CD4-positive, alpha-beta T cell treated with Interleukin-4 for 4 hours (primary cell): ENCODE measurements around the gene S100A3.
"Not testable (repeated sequence)": the region's sequence is repeated elsewhere in the genome, so short reads cannot be mapped to it uniquely, and the experiment has no call there.

Experiments used
- DNase-seq: peaks from one replicate; pipeline ENCODE4 v3.0.0-alpha.2; 2020

The S100A3 gene

DNA sequence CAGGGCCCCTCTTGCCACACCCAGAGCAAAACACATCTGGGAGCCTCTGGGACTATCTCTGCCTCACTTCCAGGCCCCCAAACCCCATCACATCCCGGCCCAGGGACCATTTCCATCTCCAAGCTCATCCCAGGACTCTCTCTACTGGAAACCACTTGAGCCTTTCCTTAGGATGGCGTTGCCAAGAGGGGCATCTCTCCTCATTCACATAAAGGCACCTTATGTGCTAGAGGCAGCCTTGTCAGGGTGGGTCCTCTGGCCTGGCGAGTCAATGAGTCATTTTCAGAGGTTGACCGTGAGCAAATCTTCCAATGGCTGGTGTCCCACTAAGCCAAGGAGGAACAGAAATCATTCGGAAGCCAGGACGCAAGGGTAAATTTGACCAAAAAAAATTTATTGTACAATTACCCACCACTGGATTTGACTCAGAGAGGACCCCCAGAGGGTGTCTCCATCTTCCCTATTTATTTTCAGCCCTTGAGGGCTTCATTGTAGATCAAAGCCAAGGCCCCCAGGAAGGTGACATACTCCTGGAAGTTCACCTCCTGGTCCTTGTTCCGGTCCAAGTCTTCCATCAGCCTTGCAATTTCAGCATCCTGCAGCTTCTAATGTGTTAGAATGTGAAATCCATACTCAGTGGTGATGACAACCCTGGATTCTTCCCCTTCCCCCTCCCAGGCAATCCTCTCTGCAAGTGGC, 14.7 kb downstream of the S100A3 start:
- DNase-seq, result no peak

DNA sequence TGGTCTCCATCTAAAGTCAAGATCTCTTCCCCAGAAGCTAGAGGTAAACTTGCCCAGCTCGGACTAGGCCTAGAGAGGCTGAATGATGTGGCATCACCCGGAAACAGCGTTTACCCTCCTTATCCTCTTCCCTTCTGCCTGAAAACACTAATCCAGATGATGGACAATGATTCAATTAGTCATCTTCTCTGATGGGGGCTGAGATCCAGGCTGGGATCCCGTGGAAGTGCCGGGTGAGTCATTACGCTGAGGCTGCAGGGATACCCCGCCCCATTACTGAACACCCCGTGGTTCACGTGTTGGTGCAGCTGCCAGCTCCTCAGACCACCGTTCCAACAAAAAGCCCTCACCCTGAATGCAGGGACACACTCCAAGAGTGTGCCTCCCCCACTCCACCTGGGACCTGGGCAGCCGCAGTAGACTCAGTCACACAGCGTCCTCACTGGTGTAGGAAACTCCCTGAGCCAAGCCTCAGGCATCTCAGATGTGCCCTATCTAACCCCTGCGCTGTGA, 15.3 kb downstream of the S100A3 start:
- DNase-seq, result peak; percentile 27

DNA sequence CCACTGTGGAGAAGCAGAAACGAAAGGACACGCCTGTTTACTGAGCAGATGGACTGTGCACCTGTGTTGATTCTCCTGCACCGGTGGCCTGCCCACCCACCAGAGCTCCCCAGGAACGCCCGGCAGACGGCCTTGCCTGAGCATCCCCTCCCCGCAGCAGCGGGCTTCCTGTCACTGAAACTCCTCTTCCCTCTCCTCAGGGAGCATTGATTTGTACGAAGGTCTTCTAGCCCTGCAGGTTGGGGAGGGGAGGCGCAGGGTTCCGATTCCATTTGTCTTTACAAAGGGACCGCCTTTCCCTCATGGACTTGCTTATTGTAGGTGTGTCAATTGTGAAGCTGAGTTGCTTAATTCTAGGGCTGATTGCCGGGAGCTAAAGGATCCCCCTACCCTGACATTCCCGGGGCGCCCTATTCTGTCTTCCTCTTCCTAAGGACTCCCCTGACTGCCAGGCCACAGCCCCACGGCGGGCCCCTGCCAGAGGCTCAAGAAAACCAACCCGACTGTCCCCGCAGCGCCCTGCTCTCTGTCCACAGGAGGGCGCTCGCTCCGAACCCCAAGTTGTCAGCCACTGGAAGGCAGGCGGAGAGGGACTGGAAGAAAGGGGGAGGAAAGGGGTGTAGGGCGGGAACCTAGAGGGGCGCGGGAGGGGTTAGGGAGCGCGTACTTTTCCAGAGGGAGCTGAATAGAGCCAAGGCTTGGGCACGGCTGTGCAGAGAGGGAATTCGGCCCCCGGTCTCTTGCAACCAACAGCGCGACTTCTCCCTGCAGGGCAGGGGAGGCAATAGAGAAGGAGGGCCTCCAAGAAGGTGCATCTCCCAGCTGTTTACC, 16.1 kb downstream of the S100A3 start:
- peak; percentile 73 for DNase-seq

DNA sequence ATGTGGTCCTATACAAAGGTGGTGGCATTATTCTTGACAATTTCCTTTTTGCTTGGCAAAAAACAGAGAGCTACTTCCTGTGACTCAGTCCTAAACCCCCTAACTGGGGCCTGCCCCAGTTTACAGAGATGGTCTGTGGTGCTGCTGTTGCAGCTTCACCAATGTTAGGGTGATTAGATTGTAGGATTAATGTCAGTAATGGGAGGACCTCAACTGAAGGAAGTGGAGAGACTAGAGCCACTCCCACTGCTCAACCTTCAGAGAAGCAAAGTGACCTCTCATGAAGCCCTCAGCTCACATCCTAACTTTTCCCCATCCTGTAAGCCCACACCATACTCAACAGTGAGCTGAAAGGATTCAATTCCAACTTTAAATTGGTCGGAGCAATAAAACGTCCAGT, 16.9 kb downstream of the S100A3 start:
- DNase-seq, result peak; percentile 83

DNA sequence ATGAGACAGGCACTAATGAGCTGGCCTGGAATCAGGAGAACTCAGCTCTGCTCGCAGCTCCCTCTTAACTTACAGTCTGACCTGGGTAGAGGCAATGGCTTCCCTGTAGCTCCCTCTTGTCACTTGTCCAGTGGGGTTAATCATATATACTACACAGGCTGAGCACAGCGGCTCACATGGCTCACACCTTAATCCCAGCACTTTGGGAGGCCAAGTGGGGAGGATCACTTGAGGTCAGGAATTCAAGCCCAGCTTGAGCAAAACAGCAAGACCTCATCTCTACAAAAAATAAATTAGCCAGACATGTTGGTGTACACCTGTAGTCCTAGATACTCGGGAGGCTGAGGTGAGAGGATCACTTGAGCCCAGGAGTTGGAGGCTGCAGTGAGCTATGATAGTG, 17.4 kb downstream of the S100A3 start:
- DNase-seq, result no peak

DNA sequence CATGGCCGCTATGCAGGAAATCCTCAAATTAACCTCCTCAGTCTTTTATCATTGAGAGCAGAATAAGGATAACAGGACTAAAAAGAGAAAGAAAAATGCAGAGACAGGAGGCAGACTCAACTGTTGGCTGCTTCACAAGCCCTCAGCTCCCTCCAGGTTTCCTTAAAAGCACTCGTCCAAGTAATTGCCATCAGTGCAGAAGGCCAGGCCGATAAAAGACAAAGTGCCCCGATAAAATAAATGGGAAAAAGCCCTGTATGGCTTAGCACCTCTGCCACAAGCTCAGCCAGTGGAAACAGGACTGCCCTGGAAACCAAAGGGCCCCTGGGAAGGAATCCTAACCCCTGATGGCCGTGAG, 21.4 kb downstream of the S100A3 start:
- no peak for DNase-seq

DNA sequence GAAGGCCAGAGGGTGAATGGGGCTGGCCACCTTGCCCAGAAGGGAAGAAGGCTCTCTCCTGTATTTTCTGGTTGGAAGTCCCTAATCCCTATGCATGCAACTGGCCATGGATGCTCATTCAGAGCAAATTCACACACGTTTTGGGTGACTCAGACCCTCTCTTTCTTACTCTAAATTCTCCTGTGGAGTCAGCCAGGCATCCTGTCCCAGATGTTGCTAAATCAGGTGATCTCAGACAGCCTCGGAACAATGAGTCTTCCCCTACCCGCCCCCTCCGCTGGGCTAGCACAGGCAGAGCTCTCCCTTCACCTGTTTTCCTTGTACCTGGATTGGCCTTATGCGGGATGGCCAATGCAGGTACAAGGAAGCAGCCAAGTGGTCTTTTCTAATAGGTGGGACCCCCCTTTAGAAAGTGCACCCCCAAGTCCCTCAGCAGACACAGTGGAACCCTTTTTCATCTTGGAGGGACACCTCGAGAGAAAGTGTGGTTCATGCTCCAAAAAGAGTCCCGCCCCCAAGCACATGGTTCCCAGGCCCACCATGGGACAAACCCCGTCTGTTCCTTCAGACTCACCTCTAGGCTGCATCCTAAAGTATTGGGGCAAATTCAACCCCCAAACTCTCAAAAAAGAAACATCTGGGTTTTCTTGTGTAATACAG, 21.9 kb downstream of the S100A3 start:
- DNase-seq, result no peak

DNA sequence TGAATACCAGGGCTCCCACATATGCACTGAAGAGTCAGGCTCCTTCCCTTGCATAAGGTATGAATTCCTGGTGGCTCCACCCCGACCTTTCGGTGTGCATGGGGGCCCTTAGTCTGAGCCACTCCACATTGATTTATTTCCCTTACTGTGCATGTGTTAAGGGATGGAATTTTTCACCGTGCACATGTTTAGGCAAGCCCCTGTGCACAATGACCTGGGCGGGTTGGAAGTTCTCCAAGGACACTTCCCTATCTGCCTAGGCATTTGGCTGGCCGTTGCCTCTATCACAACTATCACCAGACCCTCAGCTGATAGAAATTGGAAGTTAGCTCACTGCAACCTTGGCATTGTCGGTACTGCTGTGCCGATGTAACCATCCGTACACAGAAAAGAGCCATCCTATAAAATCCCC, 22.9 kb downstream of the S100A3 start:
- no peak for DNase-seq

DNA sequence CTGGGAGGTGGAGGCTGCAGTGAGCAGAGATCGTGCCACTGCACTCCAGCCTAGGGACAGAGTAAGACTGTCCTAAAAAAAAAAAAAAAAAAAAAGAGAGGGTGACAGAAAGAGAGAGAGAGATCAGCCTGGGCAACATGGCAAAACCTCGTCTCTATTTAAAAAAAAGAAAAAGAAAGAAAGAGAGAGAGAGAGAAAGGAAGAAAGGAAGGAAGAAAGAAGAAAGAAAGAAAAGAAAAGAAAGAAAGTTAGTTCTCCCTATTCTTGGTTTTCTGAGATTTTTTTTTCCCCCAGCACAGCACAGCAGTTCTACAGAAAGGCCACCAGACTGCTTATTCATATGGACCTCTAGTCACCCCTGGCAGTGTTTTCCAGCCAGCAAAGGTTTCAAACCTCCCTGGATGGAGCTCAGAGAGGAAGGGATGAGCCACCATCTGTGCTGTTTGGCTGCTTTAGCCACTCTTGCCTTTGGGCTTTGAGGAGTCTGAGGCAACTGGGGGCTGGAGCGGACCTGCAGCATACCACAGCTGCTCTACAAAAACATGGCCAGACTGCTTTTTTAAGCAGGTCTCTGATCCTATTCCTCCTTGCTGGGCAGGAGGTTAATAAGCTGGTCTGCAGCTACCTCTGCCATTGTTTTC, 23.9 kb downstream of the S100A3 start:
- DNase-seq, result no peak

DNA sequence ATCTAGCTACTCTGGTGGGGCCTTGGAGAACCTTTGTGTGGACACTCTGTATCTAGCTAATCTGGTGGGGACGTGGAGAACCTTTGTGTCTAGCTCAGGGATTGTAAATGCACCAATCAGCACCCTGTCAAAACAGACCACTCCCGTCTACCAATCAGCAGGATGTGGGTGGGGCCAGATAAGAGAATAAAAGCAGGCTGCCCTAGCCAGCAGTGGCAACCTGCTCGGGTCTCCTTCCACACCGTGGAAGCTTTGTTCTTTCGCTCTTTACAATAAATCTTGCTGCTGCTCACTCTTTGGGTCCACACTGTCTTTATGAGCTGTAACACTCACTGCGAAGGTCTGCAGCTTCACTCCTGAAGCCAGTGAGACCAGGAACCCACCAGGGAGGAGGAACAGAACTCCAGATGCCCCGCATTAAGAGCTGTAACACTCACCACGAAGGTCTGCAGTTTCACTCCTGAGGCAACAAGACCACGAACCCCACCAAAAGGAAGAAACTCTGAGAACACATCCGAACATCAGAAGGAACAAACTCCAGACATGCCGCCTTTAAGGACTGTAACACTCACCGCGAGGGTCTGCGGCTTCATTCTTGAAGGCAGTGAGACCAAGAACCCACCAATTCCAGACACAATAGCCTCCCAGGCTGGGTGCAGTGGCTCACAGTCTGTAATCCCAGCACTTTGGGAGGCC, 26.6 kb downstream of the S100A3 start:
- not testable (repeated sequence) for DNase-seq

DNA sequence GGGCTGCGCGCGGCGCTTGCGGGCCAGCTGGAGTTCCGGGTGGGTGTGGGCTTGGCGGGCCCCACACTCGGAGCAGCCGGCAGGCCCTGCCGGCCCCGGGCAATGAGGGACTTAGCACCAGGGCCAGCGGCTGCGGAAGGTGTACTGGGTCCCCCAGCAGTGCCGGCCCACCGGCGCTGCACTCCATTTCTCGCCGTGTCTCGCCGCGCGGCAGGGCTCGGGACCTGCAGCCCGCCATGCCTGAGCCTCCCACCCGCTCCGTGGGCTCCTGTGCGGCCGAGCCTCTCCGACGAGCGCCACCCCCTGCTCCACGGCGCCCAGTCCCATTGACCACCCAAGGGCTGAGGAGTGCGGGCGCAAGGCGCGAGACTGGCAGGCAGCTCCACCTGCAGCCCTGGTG, 27.2 kb downstream of the S100A3 start:
- DNase-seq, result not testable (repeated sequence)

DNA sequence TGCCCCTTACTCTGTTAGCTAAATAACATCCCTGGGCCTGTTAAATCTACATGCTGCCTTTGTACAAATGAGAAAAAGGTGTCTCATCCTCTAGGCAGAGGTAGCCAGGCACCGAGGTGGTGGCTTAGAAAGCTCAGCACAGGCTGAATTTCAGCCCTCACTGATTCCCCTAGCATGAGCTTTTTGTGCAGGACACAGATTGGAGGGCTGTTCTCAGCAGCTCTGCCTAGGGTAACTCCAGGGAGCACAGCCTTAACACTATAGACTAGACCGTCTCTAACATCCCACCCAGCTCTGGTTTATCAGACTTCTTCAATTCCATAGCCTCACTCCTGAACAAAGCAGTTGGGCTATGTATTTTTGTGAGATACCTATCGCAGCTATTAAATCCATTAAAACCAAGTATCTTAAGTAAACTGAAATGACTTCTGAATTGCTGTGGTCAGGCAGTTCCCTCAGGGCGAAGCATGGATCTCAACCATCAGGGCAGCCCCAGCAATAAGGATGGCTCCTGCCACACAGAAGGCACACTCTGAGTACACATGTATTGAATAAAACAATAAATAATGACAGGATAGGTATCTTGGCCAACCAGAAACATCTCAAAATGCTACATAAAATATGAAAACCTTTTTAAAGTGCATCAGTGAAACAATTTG, 28.1 kb downstream of the S100A3 start:
- no peak for DNase-seq

DNA sequence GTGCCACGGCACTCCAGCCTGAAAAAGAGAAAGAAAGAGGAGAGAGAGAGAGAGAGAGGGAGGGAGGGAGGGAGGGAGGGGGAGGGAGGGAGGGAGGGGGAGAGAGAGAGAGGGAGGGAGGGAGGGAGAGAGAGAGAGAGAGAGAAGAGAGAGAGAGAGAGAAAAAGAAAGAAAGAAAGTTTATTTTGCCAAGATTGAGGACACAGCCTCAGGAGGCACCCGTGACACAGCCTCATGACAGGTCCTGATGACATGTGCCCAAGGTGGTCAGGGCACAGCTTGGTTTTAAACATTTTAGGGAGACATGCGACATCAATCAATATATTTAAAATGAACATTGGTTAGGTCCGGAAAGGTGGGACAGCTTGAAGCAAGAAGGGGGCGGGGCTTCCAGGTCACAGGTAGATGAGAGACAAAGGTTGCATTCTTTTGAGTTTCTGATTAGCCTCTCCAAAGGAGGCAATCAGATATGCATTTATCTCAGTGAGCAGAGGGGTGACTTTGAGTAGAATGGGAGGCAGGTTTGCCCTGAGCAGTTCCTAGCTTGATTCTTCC, 28.8 kb downstream of the S100A3 start:
- DNase-seq, result not testable (repeated sequence)

DNA sequence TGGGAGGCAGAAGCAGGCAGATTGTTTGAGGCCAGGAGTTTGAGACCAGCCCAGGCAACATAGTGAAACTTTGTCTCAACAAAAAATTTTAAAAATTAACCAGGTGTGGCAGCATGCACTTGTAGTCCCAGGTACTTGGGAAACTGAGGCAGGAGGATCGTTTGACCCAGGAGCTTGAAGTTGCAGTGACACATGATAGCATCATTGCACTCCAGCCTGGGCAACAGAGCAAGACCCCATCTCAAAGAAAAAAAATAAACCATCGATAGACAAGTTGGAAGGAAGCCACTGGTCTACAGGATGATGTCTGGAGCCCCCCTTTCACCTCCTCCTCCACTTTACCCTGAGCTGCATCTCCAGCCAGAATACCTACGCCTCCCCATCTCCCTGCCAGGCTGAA, 29.8 kb downstream of the S100A3 start:
- no peak for DNase-seq

DNA sequence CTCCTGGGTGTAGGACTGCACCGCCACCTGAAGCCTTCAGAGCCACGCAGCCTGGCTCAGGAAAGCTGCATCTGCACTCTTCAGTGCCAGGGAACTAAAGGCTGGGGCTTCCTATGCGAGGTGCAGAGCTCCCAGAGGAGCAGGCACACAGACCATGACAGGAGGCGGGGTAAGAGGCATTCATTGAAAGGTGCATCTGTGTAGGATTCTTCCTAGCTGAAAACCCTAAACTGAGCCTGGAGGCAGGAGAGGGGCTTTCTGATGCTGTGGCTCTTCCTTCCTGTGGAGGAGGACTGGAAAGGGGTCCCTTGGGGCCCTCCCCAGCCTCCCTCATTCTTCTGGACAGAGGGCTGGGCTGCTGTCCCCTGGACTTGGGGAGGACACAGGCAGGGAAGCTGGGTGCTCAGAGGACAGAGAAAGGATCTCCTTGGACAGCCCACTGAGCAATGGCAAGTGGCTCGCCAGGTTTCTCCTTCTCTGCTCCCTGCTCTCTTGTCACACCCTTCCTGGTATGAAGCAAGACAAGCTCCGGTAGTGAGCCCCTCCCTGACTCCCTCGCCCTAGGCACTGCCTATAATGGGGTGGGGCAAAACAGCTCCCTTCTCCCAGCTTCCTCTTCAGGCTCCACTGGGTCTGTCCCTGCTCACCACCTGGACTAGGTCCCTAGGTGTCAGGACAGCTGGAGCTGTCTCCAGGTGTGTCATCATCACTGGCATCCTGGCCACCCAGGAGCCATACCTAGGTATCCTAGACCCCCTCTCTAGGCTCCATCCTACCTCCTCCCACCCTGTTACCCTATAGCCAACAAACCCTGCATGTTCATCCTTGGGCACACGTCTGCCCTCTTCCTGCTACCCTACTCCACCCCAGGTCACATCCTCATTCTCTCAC, 33.3 kb downstream of the S100A3 start:
- DNase-seq, result no peak

DNA sequence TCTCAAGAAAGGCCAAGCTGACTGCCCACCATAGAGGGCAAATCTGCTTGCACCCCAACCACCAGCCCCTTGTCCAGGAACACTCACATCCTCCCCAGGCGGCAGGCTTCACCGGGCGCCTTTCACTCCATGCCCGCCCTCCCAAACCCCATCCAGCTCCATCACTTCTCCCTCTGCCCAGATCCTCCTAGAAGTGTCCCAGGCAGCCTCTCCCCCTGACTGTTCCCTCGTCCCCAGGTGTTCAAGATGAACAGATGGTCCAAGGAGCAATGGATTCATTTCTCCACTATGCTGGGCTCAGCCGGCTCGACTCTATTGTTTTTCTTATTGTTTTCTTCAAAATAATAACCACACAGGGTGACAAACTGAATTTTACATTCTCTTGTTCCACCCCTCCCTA, 35.4 kb downstream of the S100A3 start:
- no peak for DNase-seq

DNA sequence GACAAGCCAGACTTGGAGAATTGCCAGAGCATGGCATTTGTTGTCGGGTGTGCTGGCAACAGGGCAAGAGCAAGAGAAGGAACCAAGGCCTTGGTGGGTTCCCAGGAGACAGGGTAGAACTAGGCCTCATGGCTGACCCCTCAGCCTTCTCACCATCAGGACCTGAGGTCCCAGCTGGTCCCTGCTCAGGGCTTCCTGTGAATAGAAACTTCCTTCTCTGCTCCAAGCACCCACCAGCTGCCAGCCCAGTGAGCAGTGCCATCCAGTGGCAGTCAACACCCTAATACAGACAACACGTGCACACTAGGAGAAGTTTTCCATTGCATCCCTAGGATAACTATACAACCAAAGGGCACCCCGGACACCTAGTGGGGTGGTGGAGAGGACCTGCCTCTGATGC, 36.0 kb downstream of the S100A3 start:
- no peak for DNase-seq

DNA sequence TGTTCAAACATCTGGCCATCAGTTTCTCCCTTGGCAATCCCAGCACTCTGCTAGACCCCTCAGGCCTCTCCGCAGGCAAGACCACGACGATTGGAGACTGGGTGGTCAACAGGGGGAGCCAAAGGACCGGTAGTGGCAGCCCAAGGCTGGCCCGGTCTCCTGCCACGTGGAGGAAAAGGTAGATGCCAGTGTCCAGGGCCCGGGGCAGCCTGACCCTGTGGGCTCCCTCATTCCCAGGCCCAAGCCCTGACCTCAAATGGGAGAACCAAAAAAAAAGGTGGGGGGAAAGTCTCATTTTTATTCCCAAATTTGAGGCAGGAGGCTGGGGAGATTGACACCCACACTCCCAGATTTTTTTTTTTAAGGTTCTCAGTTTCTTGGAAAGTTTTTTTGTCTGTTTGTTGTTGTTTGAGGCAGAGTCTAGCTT, 38.1 kb downstream of the S100A3 start:
- peak; percentile 73 for DNase-seq

DNA sequence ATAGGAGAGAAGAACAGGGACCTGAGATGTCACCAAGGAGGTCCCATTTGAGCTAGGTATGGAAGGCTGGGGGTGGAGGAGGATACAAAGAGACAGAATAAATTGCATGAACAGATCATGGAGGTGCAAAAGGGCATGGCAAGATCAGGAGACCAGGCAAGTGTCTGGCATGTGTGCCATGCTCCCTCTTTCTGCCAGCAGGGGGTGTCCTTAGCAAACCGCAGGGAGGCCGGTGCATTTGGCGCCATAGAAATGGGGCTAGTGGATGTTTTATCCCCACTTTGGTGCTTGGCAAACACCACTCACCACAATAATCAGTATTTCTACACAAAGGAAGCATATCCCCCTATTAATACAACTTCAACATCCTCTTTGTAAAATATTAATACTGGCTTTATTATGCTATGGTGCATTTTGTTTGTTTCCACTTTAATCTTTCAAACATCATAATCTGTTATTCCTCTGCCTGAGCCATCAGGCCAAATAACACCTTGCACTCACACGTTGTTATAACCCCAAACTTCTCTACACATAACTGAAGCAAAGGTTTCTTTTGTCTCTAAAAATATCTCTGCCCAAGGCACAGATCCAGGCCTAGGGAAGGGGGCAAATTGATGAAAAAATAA, 39.2 kb downstream of the S100A3 start:
- DNase-seq, result peak; percentile 58

DNA sequence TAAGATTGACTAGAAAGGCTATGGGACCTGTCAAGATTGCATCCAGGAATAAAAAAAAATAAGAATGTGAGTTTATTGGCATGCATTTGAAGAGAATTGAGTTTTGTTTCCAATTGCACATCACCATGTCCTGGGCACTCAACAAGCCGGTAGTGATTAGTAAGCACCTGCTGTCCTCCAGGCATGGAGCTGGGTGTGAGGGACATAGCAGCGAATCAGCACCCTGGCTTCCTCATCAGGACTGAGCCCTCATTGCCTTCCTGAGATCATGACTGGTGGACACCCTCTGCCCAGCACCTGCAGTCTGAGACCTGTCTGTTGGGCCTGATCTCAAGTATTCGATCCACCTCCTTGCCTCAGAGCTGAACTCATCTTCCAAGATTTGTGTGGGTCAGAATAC, 40.0 kb downstream of the S100A3 start:
- DNase-seq, result no peak
